AG08396 (cell line): ENCODE results near the gene SPP1.
"Not testable (repeated sequence)": the region's sequence is repeated elsewhere in the genome, so short reads cannot be mapped to it uniquely, and the experiment has no call there.

Experiments used
- DNase-seq: peaks from one replicate; pipeline ENCODE4 v3.0.0; 2012; ENCODE audit warnings: low spot score, mixed read lengths

Gene SPP1

DNA sequence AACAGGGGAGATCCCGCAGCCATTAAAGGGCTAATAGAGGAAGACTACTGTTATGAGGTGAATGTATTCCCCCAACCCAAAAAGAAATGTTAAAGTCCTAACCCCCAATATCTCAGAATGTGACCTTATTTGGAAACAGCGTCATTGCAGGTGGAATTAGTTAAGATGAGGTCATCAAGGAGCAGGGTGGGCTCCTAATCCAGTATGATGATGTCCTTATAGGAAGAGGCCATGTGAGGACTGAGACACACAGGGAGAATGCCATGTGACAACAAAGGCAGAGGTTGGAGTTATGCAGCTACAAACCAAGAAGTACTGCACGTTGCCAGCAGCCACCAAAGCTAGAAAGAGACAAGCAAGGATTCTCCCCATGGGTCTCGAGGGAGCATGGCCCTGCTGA, 14.3 kb downstream of the SPP1 start:
- no peak for DNase-seq

DNA sequence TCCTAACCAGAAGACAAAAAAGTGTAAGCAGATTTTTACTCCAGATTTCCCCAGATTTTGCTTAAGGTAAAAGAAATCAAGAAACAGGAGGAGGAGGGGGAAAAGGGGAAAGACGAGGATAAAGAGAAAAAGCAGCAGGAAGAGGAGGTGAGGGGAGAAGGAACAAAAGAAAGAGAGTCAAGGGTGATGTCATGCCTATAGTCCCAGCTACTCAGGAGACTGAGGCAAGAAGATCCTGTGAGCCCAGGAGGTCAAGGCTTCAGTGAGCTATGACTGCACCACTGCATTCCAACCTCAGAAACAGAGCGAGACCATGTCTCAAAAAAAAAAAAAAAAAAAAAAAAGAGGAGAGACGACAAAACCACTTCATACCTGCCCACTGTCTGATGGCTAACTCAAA, 19.9 kb downstream of the SPP1 start:
- no peak for DNase-seq

DNA sequence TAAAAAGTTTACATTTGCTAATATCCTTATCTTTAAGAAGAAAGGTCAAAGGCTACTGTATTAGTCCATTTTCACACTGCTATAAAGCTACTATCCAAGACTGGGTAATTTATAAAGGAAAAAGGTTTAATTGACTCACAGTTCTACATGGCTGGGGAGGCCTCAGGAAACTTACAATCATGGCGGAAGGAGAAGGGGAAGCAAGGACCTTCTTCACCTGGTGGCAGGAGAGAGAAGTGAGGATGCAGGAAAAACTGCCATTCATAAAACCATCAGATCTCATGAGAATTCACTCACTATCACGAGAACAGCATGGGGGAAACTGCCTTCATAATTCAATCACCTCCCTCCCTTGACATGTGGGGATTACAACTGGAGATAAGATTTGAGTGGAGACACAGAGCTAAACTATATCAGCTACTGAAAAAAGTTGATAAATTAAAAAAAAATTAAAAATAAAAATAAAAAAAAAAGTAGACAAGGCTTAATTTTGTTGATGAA, 23.7 kb downstream of the SPP1 start:
- not testable (repeated sequence) for DNase-seq

DNA sequence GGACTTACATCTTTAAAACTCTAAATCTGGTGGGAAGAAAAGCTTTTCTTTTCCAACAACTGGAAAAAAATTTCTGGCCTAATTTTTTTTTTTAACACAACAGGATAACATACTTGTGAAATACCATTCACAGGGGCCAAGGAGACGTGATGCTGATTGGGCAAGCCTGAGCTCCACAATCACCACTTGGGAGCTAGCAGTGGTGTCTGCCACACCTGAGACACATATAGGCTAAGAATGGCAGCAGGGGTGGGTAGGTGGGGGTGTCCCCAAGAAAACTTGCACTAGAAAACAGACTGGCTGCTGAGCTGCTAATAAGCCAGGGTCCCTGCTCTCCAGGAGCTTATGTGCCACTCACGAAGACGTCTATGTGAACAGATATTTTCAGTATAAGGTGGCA, 26.4 kb downstream of the SPP1 start:
- DNase-seq = no peak

DNA sequence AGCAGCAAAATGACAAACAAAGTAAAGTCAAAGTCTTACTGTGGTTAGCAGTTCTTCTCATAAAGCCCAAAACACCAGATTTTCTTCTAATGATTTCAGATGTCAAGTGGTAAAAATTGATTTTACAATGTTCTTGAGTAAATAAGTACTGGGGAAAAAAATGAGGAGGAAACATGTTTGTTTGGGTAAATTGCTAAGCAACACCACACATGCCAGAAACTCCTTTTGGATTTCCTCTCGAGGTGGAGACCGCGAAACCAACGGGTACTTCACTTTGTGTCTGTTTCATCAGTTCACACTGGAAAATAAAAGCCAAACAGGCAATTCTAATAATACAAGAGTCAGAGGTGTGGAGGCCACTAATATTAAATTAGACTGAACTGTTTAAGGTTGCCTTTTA, 27.3 kb downstream of the SPP1 start:
- no peak for DNase-seq

DNA sequence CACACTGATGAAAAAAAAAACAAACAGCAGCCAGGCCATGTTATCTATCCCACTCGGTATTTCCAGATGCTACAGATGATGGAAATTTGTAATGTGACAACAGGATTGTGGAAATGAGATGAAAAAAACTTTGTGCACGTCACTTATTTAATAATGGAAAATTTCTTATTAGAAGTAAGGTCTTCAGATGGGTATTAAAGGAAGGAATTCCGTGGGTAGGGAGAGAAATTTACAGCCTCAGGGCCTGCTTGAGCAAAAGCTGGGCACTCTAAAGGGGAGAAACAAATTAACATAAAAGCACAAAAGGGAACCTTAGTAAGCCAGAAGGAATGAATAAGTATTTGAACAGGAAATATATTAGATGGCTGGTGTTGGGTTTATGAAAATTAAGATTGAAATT, 27.7 kb downstream of the SPP1 start:
- DNase-seq = no peak

DNA sequence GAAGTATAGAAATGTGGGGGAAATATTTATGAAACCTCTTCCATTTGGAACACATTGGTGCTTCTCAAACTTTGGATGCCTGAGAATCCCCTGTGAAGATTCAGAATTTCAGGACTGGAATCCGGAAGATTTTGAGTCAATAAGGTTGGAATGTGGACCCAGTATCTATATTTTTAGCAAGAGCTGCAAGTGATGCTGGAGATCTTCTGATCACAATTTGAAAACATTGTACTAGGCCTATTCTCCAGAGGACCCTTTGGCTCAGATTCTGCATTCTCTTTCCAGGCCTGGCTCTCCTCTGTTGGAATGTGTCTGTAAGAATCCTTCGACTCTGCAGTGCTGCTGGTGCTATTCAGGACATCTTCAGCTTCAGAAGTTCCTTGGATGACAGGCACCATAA, 29.6 kb downstream of the SPP1 start:
- no peak for DNase-seq

DNA sequence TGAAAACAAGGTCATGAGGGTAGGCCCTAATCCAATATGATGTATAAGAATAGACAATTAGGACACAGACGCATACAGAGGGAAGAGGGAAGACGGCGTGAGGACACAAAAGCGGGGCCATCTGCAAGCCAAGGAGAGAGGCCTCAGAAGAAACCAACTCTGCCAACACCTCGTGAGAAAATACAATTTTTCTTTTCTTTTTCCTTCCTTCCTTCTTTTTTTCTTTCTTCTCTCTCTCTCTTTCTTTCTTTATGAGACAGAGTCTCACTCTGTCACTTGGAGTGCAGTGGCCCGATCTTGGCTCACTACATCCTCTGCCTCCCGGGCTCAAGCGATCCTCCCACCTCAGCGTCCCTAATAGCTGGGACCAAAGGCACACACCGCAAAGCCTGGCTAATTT, 30.4 kb downstream of the SPP1 start:
- no peak for DNase-seq

DNA sequence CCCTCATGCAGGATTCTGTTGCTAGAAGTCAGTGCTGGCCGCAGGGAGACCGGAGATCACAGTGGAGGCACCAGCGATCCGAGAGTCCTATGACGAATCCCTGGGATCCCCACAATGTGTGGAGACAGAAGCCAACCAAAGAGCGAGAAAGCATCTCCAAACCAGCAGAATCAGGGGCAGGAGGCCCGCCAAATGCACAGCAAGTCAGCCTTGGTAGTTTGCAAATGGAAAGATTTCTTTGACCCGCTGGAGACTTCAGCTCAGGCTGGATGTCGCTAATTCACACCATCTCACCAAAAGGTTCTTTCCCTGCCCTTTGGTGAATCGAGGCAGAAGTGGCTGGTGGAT, 31.4 kb downstream of the SPP1 start:
- DNase-seq = no peak

DNA sequence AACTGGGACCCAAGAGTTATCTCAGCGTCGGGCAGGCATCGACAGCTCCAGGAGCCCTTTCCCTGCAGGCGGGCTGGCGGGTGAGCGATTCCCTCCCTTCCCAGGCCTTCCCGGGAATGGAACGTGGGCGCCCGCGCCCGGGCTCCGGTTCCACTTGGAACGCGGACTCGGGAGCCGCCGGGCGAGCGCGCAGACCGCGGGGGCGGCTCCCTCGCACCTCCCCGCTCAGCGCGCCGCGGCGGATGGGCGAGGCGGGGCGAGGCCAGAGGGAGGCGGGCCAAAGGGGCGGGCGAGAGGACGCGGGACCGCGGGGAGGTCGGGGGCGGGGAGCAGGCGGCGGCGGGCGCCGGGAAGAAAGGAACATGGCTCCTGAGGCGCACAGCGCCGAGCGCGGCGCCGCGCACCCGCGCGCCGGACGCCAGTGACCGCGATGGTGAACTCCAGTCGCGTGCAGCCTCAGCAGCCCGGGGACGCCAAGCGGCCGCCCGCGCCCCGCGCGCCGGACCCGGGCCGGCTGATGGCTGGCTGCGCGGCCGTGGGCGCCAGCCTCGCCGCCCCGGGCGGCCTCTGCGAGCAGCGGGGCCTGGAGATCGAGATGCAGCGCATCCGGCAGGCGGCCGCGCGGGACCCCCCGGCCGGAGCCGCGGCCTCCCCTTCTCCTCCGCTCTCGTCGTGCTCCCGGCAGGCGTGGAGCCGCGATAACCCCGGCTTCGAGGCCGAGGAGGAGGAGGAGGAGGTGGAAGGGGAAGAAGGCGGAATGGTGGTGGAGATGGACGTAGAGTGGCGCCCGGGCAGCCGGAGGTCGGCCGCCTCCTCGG, 32.0 kb downstream of the SPP1 start, which contains the start of gene PKD2:
PKD2 (plus strand) TSS at position 332 of the 818 bp plus-strand sequence; CDS start at position 431, 99 bp downstream.
- peak; percentile 94 for DNase-seq

DNA sequence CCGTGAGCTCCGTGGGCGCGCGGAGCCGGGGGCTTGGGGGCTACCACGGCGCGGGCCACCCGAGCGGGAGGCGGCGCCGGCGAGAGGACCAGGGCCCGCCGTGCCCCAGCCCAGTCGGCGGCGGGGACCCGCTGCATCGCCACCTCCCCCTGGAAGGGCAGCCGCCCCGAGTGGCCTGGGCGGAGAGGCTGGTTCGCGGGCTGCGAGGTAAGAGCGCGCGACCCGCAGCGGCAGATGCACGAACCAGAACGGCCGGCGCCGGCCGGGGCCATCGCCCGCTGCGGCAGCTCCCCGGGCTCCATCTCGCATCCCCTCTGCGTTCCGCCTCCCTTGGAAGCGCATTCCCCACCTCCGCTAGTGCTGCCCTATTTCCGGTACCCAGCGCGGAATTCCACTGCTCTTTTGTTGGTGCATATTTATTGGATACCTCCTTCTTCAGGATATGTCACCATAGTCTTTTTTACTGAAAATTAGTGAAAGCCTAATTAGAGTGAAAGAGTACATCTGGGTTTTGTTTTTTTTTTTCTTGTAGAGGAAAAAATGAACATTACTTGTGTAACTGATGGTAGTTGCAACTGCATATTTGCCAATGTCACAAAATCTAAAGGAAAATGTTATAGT, 32.7 kb downstream of the SPP1 start:
- DNase-seq = peak; percentile 58

DNA sequence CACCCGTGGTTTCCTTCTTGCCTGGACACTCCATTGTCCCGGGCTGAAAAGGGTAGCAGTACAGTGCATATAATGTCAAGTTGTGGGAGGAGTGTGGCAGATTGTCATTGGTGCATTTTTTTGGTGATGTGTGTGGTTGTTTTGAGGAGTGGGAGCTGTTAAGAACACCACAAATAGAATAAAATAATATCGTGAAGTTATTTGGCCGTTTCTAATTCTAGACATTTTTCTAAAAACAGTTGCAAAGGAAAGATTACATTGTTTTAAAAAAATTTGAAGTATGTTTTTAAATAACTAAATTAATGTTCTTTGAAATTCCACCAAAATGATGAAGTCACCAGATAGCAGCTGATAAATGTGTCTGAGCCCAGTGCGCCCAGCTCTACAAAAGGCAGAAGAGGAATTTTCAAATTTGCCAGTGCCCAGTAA, 33.2 kb downstream of the SPP1 start:
- peak; percentile 27 for DNase-seq

DNA sequence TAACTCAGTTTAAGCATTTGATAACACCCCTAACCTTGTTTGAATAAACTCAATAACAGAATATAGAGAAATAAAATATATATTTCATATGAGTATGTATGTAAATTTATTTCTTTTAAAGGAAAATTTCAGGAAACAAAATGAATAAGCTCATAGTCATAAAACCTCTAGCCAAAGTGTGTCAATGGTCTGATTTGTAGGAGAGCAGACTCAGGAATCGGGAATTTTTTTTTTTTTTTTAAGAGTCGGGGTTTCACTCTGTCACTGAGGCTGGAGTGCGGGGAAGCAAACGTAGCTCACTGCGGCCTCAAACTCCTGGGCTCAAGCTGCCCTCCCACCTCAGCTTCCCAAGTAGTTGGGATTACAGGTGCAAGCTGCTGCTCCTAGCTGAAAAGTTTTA, 34.4 kb downstream of the SPP1 start:
- no peak for DNase-seq

DNA sequence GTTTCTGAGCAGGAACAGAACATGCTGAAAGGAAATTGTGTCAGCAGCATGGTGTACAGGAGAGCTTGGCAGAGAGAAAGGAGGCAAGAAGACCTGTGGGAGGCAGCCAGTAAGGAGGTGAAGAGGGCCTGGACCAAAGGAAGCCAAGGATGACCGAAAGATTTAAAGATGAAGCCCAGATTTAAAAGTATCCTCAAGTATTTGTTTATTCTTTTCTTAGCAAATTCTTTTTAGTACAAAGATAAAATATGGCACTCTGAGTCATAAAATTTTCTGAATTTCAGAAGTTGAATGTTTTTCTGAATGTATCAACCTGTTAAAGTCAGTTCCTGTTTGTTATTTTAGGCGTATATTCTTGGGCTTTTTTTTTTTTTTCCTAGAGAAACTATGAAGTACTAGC, 35.5 kb downstream of the SPP1 start:
- no peak for DNase-seq

DNA sequence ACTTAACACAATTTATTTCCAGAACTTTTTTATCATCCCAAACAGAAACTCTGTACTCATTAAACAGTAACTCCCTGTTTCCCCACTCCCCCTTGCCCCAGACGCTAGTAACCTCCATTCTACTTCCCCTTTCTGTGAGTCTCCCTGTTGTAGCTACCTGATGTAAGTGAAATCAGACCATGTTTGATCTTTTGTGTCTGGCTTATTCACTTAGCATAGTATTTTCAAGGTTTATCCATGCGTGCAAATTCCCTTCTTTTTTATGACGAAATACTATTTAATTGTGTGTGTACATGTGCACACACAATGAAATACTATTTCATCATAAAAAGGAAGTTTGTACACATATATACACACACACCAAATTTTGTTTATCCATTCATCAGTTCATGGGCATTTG, 37.1 kb downstream of the SPP1 start:
- no peak for DNase-seq

DNA sequence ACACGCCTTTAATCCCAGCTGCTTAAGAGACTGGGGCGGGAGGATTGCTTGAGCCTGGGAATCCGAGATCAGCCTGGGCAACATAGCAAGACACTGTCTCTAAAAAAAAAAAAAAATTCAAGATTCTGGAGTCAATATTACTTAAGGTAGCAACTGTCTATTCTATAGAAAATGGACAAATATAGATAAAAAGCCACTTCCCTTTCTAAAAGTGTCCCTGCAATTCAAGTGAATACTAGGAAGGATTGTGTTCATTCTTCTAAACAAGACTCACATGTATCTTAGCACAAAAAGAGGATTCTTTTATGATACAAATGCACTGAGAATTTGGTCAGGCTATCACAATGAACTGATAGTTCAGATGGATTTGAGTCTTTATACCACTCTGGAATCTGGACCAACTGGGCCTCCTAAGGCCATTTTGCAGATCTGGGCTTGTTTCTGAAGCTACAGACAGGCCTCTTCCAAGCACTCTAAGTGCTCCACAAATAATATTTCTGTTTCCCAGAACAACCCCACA, 38.9 kb downstream of the SPP1 start:
- DNase-seq = no peak

DNA sequence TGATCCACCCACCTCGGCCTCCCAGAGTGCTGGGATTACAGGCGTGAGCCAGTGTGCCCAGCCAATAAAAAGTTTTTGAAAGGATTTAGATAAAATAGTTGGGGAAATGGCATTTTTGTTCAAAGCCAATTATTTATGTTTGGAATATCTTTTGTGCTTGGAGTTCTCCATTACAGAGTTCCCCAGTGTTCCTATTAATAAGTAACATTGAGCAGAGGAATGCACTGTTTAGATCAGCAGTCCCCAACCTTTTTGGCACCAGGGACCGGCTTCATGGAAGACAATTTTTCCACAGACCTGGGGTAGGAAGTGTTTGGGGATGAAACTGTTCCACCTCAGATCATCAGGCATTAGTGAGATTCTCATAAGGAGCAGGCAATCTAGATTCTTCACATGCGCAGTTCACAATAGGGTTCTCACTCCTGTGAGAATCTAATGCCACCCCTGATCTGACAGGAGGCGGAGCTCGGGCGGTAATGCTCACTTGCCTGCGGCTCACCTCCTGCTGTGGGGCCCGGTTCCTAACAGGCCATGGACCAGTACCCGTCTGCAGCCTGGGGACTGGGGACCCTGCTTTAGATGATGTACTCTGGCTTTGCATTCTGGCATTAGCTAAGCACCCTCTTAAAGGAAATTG, 40.3 kb downstream of the SPP1 start:
- no peak for DNase-seq

DNA sequence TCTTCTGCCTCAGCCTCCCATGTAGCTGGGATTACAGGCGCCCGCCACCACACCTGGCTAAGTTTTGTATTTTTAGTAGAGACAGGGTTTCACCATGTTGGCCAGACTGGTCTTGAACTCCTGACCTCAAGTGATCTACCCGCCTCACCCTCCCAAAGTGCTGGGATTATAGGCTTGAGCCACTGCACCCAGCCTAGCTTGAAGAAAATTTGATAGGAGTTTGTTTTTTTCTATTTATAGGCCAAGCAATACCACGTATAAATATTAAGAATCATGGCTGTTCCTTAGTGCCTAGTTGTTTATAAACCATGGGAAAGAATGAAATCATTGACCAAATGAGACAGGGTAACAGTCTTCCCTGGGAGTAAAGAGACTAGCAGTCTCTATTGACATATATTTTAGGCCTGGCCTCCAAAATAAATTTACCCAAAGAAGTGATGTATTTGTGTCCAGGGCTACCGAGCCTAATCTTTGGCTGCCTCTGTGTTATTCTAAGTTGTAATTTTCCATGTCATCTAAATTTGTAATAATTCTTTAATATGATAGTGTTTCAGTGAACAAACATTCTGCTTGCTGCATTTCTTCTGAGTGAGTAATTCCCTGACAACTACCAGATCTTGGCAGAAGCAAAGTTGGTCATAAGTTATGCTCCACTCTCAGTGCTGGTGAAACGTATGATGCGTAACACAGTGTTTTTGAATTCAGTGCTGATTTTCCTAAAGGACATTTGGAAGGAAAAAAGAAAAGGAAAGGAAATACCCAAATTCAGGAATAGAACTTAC, 42.2 kb downstream of the SPP1 start:
- peak; percentile 80 for DNase-seq

DNA sequence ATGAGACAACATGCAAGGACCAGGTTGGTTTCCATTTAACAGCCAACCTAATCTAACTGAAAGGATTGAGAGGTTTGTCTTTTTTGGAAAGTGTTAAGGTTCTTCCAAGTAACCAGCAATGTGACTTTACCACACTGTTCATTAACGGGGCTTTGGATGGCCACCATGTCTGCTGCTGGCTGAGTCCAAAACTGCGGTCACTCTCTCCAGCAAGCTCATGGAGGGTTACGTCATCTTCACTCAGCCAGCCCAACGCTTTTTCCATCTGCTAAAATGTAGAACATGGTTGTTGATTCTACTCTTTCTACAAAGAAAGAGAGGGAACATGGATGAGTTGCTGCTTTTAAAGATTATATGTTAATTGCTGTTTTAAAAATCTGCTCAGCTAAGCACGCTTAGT, 43.0 kb downstream of the SPP1 start:
- peak; percentile 67 for DNase-seq

DNA sequence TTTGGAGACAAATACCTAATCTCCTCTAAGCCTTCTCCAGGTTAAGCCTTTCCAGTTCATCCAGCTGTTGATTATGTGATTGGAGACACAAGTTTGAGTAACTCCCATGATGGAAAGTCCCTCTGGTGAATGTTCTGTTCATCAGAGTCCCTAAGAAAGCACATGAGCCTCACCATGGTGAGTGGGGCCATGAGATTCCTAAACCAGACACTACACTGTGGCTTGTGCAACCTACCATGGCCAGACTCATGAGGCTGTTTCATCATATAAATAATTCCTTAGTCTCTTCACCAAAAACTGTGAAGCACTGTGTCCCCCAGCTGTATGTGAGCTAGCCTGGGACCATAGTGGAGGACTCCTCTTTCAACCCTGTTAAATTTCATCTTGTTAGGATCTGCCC, 46.3 kb downstream of the SPP1 start:
- DNase-seq = no peak

DNA sequence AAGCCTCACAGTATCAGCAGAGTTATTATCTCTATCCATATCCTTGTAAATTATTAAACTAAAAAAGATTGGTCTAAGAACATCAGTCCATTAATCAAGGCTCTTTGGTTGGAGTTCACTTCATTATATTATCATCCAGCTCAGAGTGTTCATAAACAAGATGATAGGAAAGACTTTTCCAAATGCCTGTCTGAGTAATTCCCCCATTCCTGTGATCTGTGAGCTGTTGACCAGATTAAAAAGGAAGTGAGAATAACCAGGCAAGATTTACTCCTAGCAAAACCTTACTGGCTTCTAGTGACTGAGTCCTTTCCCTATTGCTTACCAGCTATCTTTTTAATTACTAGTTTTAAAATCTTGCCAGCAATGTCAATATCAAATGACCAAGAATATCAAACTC, 46.8 kb downstream of the SPP1 start:
- no peak for DNase-seq
